Psoas muscle (tissue), 8 donors: ENCODE results near the gene NCOA7. TPM values are rescaled to one million over a fixed set of nuclear protein-coding genes. Genes with fewer than 3 reads are reported as not detected.

ENCODE experiments used
- ATAC-seq, 4 donors: fragments of 200-7000 bp; cut with Tn5 transposase; one replicate each; pipeline ENCODE4 v1.9.1; 2020; ENCODE audit warnings: moderate library complexity in 3 of 4, mild to moderate bottlenecking in 2 of 4
- DNase-seq, 2 donors: peaks; one replicate each; pipeline ENCODE4 v3.0.0-alpha.2; 2020
- H3K27ac ChIP-seq: fragments of 200-600 bp; one replicate; pipeline ENCODE4 v1.8.0; 2022
- H3K27me3 ChIP-seq, 3 donors: fragments of 200-600 bp in 1 of 3; one replicate each; pipeline versions ENCODE4 v1.6.1 to v1.8.0; 2013 to 2022; ENCODE audit warnings: low read length in 2 of 3, mild to moderate bottlenecking in 2 of 3, moderate library complexity in 1 of 3; ENCODE audit not compliant: insufficient read depth in 3 of 3
- H3K36me3 ChIP-seq, 2 donors: fragments of 200-600 bp in 1 of 2; one replicate each; pipeline versions ENCODE4 v1.6.1 to v1.8.0; 2013 to 2022; ENCODE audit warnings: low read depth in 1 of 2, mild to moderate bottlenecking in 1 of 2, moderate library complexity in 1 of 2; ENCODE audit not compliant: insufficient read depth in 1 of 2
- H3K4me1 ChIP-seq: fragments of 200-600 bp; one replicate; pipeline ENCODE4 v1.8.0; 2022
- H3K4me3 ChIP-seq: fragments of 200-600 bp; one replicate; pipeline ENCODE4 v1.8.0; 2022; ENCODE audit warnings: mild to moderate bottlenecking
- H3K9me3 ChIP-seq: fragments of 200-600 bp; one replicate; pipeline ENCODE4 v1.8.0; 2022
- WGBS, 3 donors: extraction: QIAGEN DNeasy Blood & Tissue Kit; methylation state at CpG; one replicate each; pipeline versions ENCODE4 v1.1.6 to v1.1.7; 2013; 5-methylcytosine and 5-hydroxymethylcytosine counted together
- intact Hi-C, 2 donors: fragments of 100-400 bp; cut with DNase I; formaldehyde crosslinking; loops; one replicate each; pipeline versions ENCODE4 v1.11.0 to v1.14.2; 2022
- polyA plus RNA-seq, 3 donors: library from polyadenylated mRNA; stranded (reverse); fragments of 200-250 nt; gene quantifications; one replicate each; pipeline ENCODE4 v1.2.3, GENCODE V29; 2013
- total RNA-seq, 4 donors: library from RNA; stranded (reverse); fragmentation: NEBNext Ultra II Directional in 2 of 4; extraction: Animal tissue kit (Norgen Biotek cat#: 25700) in 2 of 4; gene quantifications; one replicate each; pipeline versions ENCODE4 v1.2.1 to v1.2.4, GENCODE V29; 2021 to 2023
- TF ChIP-seq, protein P1 (sequence below): fragments of 200-600 bp; IDR thresholded peaks from one replicate; pipeline ENCODE4 v1.8.0; 2022; ENCODE audit warnings: antibody characterized with exemption
- donor health status: healthy with polysubstance abuse.
- donor health status: DM: no; HTN: no; CAD: no; lungs with moderate emphysema.
- donor health status: Bipolar disorder and iron deficiency.
- donor health status: healthy.
- donor health status: DM: yes; HTN: yes; CAD: no.
- donor health status: DM: no; HTN: no; CAD: no.
- donor health status: DM: no; HTN: no; CAD: no.
- donor health status: DM: yes; HTN: yes; CAD: no.

NCOA7 gene
- total and polyA plus RNA-seq, 7 donors, result 3.1 to 22.5 (median 8.2) TPM

GRCh38 chr6:125792680-125793079, 1.9 kb downstream of the NCOA7 start:
- intact Hi-C loops, result loop anchor here (5.0 kb wide), 3 partner anchors 65 to 180 kb away; partner anchors contain the start of gene HINT3 (in 1 of the 2)
- Histone ChIP-seq H3K4me3 (peak overlapping the region; percentile 12), H3K4me1 (peaks cover 13% of the 10 kb centered on the region), H3K9me3 (no peaks in the 10 kb centered on the region), H3K36me3 (peaks cover 0 to 4% of the 10 kb centered on the region in 2 donors), H3K27ac (no peak overlapping the region), H3K27me3 (no peaks in the 10 kb centered on the region)
- DNase-seq (no peak), ATAC-seq (no peak)
- TF ChIP-seq, protein P1, sequence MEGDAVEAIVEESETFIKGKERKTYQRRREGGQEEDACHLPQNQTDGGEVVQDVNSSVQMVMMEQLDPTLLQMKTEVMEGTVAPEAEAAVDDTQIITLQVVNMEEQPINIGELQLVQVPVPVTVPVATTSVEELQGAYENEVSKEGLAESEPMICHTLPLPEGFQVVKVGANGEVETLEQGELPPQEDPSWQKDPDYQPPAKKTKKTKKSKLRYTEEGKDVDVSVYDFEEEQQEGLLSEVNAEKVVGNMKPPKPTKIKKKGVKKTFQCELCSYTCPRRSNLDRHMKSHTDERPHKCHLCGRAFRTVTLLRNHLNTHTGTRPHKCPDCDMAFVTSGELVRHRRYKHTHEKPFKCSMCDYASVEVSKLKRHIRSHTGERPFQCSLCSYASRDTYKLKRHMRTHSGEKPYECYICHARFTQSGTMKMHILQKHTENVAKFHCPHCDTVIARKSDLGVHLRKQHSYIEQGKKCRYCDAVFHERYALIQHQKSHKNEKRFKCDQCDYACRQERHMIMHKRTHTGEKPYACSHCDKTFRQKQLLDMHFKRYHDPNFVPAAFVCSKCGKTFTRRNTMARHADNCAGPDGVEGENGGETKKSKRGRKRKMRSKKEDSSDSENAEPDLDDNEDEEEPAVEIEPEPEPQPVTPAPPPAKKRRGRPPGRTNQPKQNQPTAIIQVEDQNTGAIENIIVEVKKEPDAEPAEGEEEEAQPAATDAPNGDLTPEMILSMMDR, result no peak

GRCh38 chr6:125793280-125793679, 2.5 kb downstream of the NCOA7 start:
- intact Hi-C loops, result loop anchor here (5.0 kb wide), 3 partner anchors 64 to 179 kb away; partner anchors contain the start of gene HINT3 (in 1 of the 2)
- no peak for DNase-seq
- no peak for ATAC-seq
- WGBS, 3 donors, result 83 to 95% (median 89%) methylated on average over 2 of the region's 2 CpGs
- H3K4me3 ChIP-seq, result peak overlapping the region; percentile 12
- peaks cover 13% of the 10 kb centered on the region for H3K4me1 ChIP-seq
- no peaks in the 10 kb centered on the region for H3K27me3 ChIP-seq
- TF ChIP-seq, protein P1, result no peak
- H3K36me3 ChIP-seq, result peaks cover 0 to 4% of the 10 kb centered on the region in 2 donors
- H3K9me3 ChIP-seq, result no peaks in the 10 kb centered on the region
- H3K27ac ChIP-seq, result no peak overlapping the region

DNA sequence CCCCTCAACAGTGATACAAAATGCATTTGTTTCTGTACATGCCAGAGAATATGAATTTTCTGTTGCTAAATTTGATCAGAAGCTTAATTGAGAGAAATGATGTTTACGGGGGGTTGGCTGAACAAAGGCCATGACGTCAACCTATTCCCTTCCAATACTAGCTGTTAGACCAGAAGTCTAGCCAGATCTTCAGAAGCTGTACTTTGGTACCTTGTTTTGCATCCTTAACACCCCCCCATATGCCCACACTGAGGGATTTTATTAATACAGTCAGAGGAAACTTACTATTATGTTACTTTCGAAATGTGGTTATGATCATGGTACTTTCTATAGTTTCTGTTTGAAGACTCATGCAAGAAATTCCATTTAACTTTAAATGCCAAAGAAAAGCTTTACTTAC, 3.1 kb downstream of the NCOA7 start:
- Histone ChIP-seq H3K27me3 (no peaks in the 10 kb centered on the region), H3K4me3 (no peak overlapping the region), H3K27ac (no peak overlapping the region), H3K36me3 (peaks cover 0 to 4% of the 10 kb centered on the region in 2 donors), H3K9me3 (no peaks in the 10 kb centered on the region), H3K4me1 (peaks cover 13% of the 10 kb centered on the region)
- 74 to 79% (median 77%) methylated on average over 3 of the region's 3 CpGs for WGBS, 3 donors
- no peak for DNase-seq
- TF ChIP-seq, protein P1, result no peak
- intact Hi-C loops, result loop anchor here (5.0 kb wide), 3 partner anchors 63 to 178 kb away; partner anchors contain the start of gene HINT3 (in 1 of the 2)
- ATAC-seq, result no peak

- no peak for ATAC-seq
- TF ChIP-seq, protein P1, result no peak
- no peak overlapping the region for H3K27ac ChIP-seq
- WGBS, 3 donors, result 87 to 92% (median 92%) methylated on average over 5 of the region's 5 CpGs
- no peaks in the 10 kb centered on the region for H3K27me3 ChIP-seq
- H3K9me3 ChIP-seq, result no peaks in the 10 kb centered on the region
- peaks cover 9% of the 10 kb centered on the region for H3K4me1 ChIP-seq
- peaks cover 0 to 4% of the 10 kb centered on the region in 2 donors for H3K36me3 ChIP-seq
- no peak overlapping the region for H3K4me3 ChIP-seq
- DNase-seq, result no peak
- intact Hi-C loops, result loop anchor here (5.0 kb wide), 3 partner anchors 63 to 178 kb away; partner anchors contain the start of gene HINT3 (in 1 of the 2)
These were observed 3.8 kb downstream of the NCOA7 start for GRCh38 chr6:125794342-125795137.
